HL-60 (cell line): ENCODE results near the gene SFMBT2.

ENCODE experiments used
- GABPA ChIP-seq: IDR thresholded peaks from 2 replicates; pipeline ENCODE4 v1.6.1; 2012; ENCODE audit warnings: low read depth
- SPI1 ChIP-seq: IDR thresholded peaks from 2 replicates; pipeline ENCODE4 v1.6.1; 2012; ENCODE audit warnings: low read depth, mild to moderate bottlenecking, borderline replicate concordance
- TF ChIP-seq, protein P1 (sequence below): IDR thresholded peaks from one replicate; pipeline ENCODE4 v1.5.1; 2011; ENCODE audit warnings: low read length, control low read depth, inconsistent platforms; ENCODE audit not compliant: insufficient read depth

- TF ChIP-seq GABPA = no peak
- TF ChIP-seq SPI1 = no peak
- TF ChIP-seq, protein P1, sequence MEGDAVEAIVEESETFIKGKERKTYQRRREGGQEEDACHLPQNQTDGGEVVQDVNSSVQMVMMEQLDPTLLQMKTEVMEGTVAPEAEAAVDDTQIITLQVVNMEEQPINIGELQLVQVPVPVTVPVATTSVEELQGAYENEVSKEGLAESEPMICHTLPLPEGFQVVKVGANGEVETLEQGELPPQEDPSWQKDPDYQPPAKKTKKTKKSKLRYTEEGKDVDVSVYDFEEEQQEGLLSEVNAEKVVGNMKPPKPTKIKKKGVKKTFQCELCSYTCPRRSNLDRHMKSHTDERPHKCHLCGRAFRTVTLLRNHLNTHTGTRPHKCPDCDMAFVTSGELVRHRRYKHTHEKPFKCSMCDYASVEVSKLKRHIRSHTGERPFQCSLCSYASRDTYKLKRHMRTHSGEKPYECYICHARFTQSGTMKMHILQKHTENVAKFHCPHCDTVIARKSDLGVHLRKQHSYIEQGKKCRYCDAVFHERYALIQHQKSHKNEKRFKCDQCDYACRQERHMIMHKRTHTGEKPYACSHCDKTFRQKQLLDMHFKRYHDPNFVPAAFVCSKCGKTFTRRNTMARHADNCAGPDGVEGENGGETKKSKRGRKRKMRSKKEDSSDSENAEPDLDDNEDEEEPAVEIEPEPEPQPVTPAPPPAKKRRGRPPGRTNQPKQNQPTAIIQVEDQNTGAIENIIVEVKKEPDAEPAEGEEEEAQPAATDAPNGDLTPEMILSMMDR = no peak
Measured at GRCh38 chr10:7261351-7261750, 149.5 kb downstream of the SFMBT2 start.
